SJCRH30 (cell line): Measurements from ENCODE around the gene CCDC27. TPM values are rescaled to one million over a fixed set of nuclear protein-coding genes. Genes with fewer than 3 reads are reported as not detected.

Experiments used
- DNase-seq, 2 experiments: peaks; one replicate each; pipeline ENCODE4 v3.0.0-alpha.2; 2015 to 2020
- H3K27ac ChIP-seq: fragments of 250-450 bp; sonication (Bioruptor Pico); 2 replicates; pipeline ENCODE4 v1.5.1; 2020; ENCODE audit warnings: mild to moderate bottlenecking, moderate library complexity
- H3K27me3 ChIP-seq: fragments of 250-450 bp; sonication (Bioruptor Pico); 2 replicates; pipeline ENCODE4 v1.5.1; 2020; ENCODE audit warnings: mild to moderate bottlenecking, moderate library complexity
- H3K36me3 ChIP-seq: fragments of 250-450 bp; sonication (Bioruptor Pico); 2 replicates; pipeline ENCODE4 v1.5.1; 2020; ENCODE audit warnings: mild to moderate bottlenecking, moderate library complexity
- H3K4me1 ChIP-seq: fragments of 250-450 bp; sonication (Bioruptor Pico); 2 replicates; pipeline ENCODE4 v1.5.1; 2020; ENCODE audit warnings: mild to moderate bottlenecking, moderate library complexity
- H3K4me3 ChIP-seq: fragments of 250-450 bp; sonication (Bioruptor Pico); 2 replicates; pipeline ENCODE4 v1.5.1; 2020; ENCODE audit warnings: mild to moderate bottlenecking, moderate library complexity
- H3K9me3 ChIP-seq: fragments of 250-450 bp; sonication (Bioruptor Pico); replicated peaks from 2 replicates; pipeline ENCODE4 v1.5.1; 2020; ENCODE audit warnings: mild to moderate bottlenecking, moderate library complexity
- total RNA-seq: library from RNA; depleted of rRNA; stranded (reverse); fragments of >200 nt; shearing (Covaris generic); gene quantifications from 2 replicates; pipeline ENCODE4 v1.2.3, GENCODE V29; 2014

The CCDC27 gene
- total RNA-seq, 1 experiment from 2014 or later, result not detected

DNA sequence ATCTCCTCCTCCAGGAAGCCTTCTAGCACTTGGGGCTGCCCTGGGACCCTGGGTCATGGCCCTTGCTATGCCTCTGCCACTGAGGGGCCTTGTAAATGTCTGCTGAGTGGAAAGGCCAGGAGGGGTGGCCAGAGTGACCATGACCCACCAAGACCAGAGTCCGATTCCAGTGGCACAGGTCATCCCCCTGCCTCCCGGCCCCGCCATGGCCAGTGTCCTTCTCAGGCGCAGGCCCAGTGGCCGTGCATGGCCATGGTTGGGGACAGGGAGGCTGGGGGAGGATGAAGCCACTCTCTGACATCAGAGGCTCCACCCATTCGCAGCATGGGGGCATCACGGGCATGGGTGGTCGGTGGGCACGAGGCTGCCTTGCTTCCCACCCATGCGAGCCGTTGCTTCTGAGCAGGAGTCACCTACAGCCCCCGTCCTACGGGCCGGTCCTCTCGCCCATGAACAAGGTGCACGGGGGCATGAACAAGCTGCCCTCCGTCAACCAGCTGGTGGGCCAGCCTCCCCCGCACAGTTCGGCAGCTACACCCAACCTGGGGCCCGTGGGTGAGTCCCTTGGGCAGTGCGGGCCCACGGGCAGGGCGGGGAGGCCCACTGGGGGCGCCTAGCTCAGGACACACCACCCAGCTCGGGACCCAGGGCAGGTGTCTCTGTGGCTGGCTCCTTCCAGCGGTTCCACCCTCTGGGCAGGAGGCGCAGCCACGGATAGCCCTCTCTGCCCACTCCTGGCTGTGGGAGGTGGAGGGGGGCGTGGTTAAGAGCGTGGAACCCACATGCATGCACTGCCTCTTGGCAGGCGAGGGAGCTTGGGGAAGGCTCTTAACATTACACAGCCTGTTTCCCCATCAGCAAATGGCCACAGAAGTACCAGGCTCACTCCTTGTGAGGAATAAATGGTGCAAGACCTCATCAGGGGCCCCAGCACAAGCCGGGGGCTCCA lies 22.4 kb upstream of the CCDC27 start:
- H3K36me3 ChIP-seq, result no peaks in the 10 kb centered on the region
- no peak for DNase-seq
- H3K27me3 ChIP-seq, result no peaks in the 10 kb centered on the region
- no peak overlapping the region for H3K27ac ChIP-seq
- no peak overlapping the region for H3K4me3 ChIP-seq
- H3K4me1 ChIP-seq, result peaks cover 3% of the 10 kb centered on the region
- no peaks in the 10 kb centered on the region for H3K9me3 ChIP-seq

DNA sequence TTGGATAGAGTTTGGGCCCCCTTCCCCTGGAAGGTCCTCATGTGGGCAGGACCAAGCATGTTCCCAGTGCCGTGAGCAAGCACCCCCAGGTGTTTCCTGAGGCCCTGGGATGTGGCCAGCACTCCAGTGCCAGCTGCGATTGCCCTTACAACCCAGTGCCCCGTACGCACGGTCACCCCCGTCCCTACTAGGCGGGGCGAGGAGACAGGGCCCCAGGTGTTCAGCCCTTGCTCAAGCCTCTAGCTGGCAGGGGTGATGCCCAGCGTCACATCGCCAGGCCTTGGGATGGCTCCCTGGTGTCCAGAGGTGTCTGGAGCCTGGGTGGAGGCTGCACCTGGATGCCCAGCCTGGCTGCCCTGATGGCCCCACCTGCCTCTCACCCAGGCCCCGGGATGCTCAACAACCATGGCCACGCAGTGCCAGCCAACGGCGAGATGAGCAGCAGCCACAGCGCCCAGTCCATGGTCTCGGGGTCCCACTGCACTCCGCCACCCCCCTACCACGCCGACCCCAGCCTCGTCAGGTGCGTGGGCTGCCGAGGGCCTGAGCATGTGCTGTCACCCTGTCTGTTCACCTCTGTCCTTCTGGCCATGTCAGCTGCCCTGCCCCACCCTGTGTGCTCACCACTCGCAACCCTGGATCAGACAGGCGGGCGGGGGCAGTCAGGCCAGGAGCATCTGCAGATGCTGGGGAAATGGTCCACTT lies 21.6 kb upstream of the CCDC27 start:
- Histone ChIP-seq H3K27me3 (no peaks in the 10 kb centered on the region), H3K9me3 (no peaks in the 10 kb centered on the region), H3K36me3 (no peaks in the 10 kb centered on the region), H3K27ac (no peak overlapping the region), H3K4me1 (peaks cover 12% of the 10 kb centered on the region), H3K4me3 (no peak overlapping the region)
- DNase-seq, result no peak

DNA sequence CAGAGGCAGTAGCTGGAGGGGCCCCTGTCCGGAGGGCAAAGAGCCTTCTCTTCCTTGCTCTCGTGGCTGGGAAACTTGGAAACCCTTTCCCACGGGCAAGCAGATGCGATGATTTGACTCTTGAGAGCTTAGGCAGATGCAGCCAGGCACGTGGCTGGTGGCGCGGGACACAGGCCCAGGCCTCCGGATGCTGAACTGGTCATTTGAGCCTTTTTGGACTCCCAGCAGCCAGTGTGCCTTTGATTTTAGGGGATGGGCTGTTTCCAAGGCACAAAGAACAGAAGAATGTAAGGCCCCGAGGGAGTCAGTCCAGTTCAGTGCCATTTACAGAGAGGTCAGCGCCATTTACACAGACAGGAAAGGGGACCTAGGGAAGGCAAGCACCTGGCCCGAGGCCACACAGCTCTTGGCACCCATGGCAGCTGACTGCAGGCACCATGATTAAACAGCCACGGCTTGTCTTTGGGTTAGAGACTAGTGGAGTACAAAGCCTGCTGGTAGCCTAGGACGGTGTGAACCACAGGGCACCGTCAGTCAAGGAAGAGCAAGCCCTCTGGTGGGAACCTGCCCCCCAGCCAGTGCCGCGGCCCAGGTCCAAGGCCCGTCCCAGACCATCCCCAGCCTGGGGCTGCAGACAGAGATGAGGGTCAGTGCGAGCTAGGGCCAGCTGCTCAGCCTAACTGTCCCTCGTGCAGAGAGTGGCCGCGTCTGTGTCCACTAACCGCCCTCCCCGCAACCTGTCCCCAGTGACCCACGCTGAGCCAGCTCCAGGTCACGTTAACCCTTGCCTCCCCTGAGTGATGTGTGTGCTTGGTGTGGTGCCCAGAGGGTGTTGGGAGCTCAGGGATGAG lies 20.4 kb upstream of the CCDC27 start:
- Histone ChIP-seq H3K27me3 (no peaks in the 10 kb centered on the region), H3K4me3 (no peak overlapping the region), H3K9me3 (no peaks in the 10 kb centered on the region), H3K27ac (no peak overlapping the region), H3K4me1 (peaks cover 20% of the 10 kb centered on the region), H3K36me3 (no peaks in the 10 kb centered on the region)
- no peak for DNase-seq

DNA sequence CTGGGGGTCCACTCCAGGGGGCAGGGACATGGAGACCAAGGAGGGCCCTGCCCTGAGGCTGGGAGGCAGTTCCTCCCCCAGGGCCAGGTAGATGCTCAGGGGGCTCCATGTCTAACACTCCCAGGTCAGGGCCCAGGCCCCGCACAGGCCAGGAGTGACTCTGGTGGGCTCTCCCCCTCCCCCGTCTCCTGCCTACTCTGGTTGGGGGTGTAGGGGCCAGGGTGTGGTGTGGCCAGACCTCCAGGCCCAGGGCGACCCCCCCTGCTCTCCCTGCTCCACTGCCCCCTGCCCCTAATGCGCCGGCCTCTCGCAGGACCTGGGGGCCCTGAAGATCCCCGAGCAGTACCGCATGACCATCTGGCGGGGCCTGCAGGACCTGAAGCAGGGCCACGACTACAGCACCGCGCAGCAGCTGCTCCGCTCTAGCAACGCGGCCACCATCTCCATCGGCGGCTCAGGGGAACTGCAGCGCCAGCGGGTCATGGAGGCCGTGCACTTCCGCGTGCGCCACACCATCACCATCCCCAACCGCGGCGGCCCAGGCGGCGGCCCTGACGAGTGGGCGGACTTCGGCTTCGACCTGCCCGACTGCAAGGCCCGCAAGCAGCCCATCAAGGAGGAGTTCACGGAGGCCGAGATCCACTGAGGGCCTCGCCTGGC lies 19.7 kb upstream of the CCDC27 start:
- Histone ChIP-seq H3K36me3 (no peaks in the 10 kb centered on the region), H3K9me3 (no peaks in the 10 kb centered on the region), H3K4me1 (peaks cover 20% of the 10 kb centered on the region), H3K4me3 (no peak overlapping the region), H3K27me3 (no peaks in the 10 kb centered on the region), H3K27ac (no peak overlapping the region)
- no peak for DNase-seq

DNA sequence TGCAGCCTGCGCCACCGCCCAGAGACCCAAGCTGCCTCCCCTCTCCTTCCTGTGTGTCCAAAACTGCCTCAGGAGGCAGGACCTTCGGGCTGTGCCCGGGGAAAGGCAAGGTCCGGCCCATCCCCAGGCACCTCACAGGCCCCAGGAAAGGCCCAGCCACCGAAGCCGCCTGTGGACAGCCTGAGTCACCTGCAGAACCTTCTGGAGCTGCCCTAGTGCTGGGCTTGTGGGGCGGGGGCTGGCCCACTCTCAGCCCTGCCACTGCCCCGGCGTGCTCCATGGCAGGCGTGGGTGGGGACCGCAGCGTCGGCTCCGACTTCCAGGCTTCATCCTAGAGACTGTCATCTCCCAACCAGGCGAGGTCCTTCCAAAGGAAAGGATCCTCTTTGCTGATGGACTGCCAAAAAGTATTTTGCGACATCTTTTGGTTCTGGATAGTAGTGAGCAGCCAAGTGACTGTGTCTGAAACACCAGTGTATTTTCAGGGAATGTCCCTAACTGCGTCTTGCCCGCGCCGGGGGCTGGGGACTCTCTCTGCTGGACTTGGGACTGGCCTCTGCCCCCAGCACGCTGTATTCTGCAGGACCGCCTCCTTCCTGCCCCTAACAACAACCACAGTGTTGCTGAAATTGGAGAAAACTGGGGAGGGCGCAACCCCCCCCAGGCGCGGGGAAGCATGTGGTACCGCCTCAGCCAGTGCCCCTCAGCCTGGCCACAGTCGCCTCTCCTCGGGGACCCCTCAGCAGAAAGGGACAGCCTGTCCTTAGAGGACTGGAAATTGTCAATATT lies 19.0 kb upstream of the CCDC27 start:
- Histone ChIP-seq H3K9me3 (no peaks in the 10 kb centered on the region), H3K27ac (no peak overlapping the region), H3K4me3 (no peak overlapping the region), H3K4me1 (peaks cover 20% of the 10 kb centered on the region), H3K27me3 (no peaks in the 10 kb centered on the region), H3K36me3 (peaks cover 5% of the 10 kb centered on the region; the same call in 1 of the 2 replicates)
- no peak for DNase-seq

DNA sequence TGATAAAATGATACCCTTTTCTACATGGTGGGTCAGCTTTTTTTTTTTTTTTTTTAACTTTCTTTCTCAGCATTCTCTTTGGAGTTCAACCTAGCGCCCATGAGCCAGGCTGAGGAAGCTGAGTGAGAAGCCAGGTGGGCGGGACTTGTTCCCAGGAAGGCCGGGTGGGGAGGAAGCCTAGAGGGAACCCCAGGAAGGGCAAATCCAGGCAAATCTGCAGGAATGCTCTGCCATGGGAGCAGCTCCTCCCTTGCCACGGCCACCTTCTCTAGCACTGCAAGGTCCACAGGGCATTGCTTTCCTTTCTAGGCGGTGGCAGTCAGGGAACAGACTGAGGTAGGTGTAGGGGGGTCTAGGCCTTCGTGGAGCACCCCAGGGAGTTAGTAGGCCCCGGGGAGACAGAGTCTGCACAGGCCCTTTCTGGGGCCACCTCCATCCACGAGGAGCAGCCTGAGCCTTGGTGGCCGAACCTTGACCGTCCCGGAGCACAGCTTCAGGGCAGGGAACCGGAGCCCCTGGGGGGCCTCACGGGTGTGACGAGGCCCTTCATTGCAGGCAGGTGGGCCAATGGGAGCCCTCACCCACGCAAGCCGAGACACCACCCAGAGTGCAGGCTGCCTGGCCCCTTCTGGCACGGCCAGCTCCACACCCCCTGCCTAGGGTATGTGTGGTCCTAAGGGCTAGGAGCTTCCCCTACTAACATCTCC lies 18.2 kb upstream of the CCDC27 start:
- Histone ChIP-seq H3K27me3 (no peaks in the 10 kb centered on the region), H3K9me3 (no peaks in the 10 kb centered on the region), H3K27ac (no peak overlapping the region), H3K4me1 (peaks cover 20% of the 10 kb centered on the region), H3K36me3 (peaks cover 5% of the 10 kb centered on the region; the same call in 1 of the 2 replicates), H3K4me3 (no peak overlapping the region)
- DNase-seq, result no peak

DNA sequence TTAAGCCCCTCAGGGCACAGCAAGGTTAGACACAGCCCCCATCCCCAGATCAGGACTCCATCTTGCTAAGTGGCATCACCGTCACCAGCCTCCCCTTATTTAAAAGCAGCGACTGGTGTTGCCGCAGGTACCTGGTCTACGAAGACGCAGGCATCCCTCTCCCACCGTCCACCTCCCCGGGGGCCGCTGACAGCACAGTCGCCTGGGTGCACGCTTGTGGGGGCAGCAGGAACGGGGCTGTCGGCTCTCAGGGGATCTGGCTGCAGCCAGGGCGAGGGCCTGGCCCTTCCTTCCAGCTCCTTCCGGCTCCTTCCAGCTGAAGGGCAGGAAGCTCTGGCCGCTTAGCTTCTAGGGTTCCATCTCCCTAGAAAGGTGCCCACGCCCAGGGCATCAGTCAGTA lies 17.6 kb upstream of the CCDC27 start:
- Histone ChIP-seq H3K27ac (no peak overlapping the region), H3K4me3 (no peak overlapping the region), H3K36me3 (peaks cover 5% of the 10 kb centered on the region; the same call in 1 of the 2 replicates), H3K4me1 (peaks cover 20% of the 10 kb centered on the region), H3K27me3 (no peaks in the 10 kb centered on the region), H3K9me3 (no peaks in the 10 kb centered on the region)
- no peak for DNase-seq

DNA sequence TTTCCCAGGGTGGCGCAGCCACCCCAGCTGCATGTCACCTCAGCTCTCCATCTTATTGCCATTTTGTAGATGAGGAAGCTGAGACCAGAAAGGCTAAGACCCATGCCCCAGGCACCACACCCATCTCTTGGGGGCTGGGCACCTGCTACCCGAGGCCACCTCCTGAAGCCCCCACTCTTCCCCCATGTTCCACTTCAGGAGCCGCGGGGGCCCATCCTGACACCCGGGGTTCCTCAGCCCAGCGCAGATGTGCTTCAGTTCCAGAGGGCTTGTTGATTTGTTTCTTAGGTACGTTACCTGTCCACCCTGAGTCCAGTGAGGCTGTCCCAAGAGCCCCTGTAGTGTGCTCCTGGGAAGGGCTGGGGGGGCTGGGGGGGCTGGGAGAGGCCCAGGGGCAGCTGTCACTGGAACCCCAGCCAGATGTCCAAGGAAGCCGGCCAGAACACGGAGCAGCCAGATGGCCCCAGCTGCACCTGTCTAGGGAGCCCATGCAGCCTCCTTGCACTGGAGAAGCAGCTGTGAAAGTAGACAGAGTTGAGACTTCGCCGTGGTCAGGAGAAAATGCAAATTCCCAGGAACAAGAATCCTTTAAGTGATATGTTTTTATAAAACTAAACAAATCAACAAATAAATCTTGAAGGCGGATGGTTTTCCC lies 17.1 kb upstream of the CCDC27 start:
- Histone ChIP-seq H3K27ac (peak overlapping the region; percentile 58), H3K9me3 (no peaks in the 10 kb centered on the region), H3K4me1 (peaks cover 23% of the 10 kb centered on the region), H3K27me3 (no peaks in the 10 kb centered on the region), H3K36me3 (peaks cover 5% of the 10 kb centered on the region; the same call in 1 of the 2 replicates), H3K4me3 (no peak overlapping the region)
- peak; percentile 68 to 84 for DNase-seq

DNA sequence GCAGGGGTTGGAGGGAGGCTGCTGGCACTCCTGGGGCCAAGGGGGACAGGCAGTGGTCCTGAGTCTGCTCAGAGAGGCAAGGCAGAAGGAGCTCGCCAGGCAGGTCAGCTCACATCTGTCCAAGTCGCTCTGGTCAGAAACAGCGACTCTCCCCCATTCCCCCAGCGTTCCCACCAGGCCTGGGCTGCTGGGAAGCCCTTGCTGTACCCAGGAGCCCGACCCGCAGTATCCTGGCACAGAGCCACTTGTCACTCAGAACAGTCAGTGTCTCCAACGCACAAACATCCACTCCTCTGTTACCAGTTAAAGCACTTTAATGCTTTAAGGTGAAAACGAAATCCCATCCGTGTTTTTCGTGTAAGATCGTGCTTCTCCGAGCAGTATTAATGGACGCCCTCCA lies 16.6 kb upstream of the CCDC27 start:
- DNase-seq, result peak in 1 of 2 experiments; percentile 67
- Histone ChIP-seq H3K4me1 (peaks cover 29% of the 10 kb centered on the region), H3K9me3 (no peaks in the 10 kb centered on the region), H3K27ac (peak overlapping the region; percentile 58), H3K36me3 (peaks cover 5% of the 10 kb centered on the region; the same call in 1 of the 2 replicates), H3K4me3 (no peak overlapping the region), H3K27me3 (no peaks in the 10 kb centered on the region)

DNA sequence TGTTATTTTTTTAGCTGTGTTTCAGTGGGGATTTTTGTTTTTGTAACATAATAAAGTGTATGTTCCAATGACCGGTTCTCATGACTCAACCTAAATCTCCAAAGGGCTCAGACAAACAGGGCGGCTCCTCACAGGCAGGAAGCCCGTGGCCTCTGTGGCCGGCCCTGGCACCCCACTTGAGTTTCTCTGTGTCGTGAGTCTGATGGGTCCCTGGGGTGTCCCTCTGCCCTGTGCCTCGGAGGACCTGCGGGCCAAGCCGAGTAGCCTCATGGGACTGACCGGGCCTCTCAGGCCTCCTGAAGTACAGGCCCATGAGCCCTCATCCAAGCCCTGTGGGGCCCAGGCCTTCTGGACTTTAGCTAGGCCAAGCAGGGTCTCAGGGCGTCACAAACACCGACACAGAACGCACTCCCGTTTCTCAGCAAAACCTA lies 16.1 kb upstream of the CCDC27 start:
- no peak for DNase-seq
- Histone ChIP-seq H3K4me1 (peaks cover 30% of the 10 kb centered on the region), H3K27ac (peak overlapping the region; percentile 58; the same call in 1 of the 2 replicates), H3K9me3 (no peaks in the 10 kb centered on the region), H3K36me3 (peaks cover 5% of the 10 kb centered on the region; the same call in 1 of the 2 replicates), H3K4me3 (no peak overlapping the region), H3K27me3 (no peaks in the 10 kb centered on the region)

DNA sequence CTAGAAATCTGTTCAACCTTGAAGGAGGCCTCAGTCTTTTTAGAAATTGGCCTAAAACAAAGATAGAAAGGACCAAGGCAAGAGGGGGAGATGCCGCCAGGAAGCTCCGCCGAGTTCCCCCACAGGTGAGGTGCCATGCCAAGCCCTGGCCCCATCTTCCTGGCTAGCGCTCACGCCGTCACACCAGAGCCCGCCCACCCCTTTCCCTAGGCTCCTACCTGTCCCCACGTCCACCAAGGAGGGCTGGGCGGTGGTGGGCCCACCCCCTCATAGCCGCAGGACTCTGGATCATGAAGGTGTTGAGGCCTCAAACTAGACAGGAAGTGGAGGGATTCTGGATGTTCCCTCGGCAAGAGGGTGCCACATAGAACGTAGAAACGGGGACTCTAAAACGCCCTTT lies 15.5 kb upstream of the CCDC27 start:
- Histone ChIP-seq H3K36me3 (peaks cover 5% of the 10 kb centered on the region; the same call in 1 of the 2 replicates), H3K27ac (no peak overlapping the region), H3K27me3 (no peaks in the 10 kb centered on the region), H3K4me3 (no peak overlapping the region), H3K4me1 (peaks cover 30% of the 10 kb centered on the region), H3K9me3 (no peaks in the 10 kb centered on the region)
- no peak for DNase-seq

DNA sequence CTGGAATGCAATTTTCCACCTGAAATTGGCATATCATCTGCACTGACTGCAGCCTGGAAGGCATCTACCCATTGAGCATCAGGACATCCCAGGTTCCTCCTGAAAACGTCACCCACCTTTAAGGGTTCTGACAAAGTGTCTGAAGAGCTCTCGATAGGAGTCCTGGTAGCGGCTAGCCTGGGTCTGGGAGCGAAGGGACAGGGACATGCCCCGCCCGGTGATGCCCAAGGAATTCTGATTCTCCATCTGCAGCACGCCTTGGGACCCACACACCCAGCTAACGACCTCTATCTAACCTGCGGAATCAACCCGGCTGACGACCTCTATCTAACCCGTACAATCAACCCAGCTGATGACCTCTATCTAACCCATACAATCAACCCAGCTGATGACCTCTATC lies 13.3 kb upstream of the CCDC27 start:
- no peak overlapping the region for H3K27ac ChIP-seq
- H3K36me3 ChIP-seq, result peaks cover 5% of the 10 kb centered on the region; the same call in 1 of the 2 replicates
- H3K4me1 ChIP-seq, result peaks cover 30% of the 10 kb centered on the region
- no peaks in the 10 kb centered on the region for H3K27me3 ChIP-seq
- H3K9me3 ChIP-seq, result no peaks in the 10 kb centered on the region
- no peak overlapping the region for H3K4me3 ChIP-seq
- no peak for DNase-seq
